K562 (cell line): Measurements from ENCODE around the gene TJP3. TPM values are rescaled to one million over a fixed set of nuclear protein-coding genes. Genes with fewer than 3 reads are reported as not detected.

Source experiments
- ATAC-seq: fragments of 200-7000 bp; cut with Tn5 transposase; 3 replicates; pipeline ENCODE4 v1.9.1; 2020; ENCODE audit warnings: moderate library complexity
- BruUV-seq: library from RNA; stranded (reverse); fragments of 400-500 nt; replicated peaks from 2 replicates; lab custom pipeline; 2021; lab: Mats Ljungman, UMichigan
- CTCF ChIA-PET: fragments of 300-600 bp; formaldehyde crosslinking; extraction: SDS; loops from one replicate; lab custom pipeline; 2021; ENCODE audit warnings: low intra/inter-chr PET ratio; lab: Yijun Ruan, JAX
- POLR2A ChIA-PET: fragments of 300-600, 350-650 bp; sonication (Branson Sonifier 250); formaldehyde crosslinking; extraction: SDS; loops from one replicate; lab custom pipeline; 2021; ENCODE audit warnings: antibody characterized with exemption, inconsistent platforms; lab: Yijun Ruan, JAX
- DNase-seq, 4 experiments: peaks; one replicate each; pipeline versions ENCODE4 v3.0.0 to v3.0.0-alpha.2; 2011 to 2018; ENCODE audit warnings: low spot score in 3 of 4, mixed read lengths in 3 of 4; ENCODE audit errors: extremely low read depth in 1 of 4
- FAIRE-seq: peaks from 2 replicates; lab custom pipeline; 2011; peaks lifted over from hg19 to GRCh38; lab: Jason Lieb, UNC
- H2AFZ ChIP-seq: 2 replicates; pipeline ENCODE4 v1.6.0; 2011; ENCODE audit warnings: low read depth, low read length, control low read depth, inconsistent platforms
- H3K27ac ChIP-seq: fragments of 200-600 bp; 3 replicates; pipeline ENCODE4 v1.8.0; 2011; ENCODE audit warnings: low read depth, mild to moderate bottlenecking, control low read depth, inconsistent platforms, low read length, moderate library complexity, mixed read lengths; ENCODE audit errors: extremely low read depth
- H3K27me3 ChIP-seq, 2 experiments: fragments of 300-600 bp in 1 of 2; 2 replicates in 1 of 2; 3 replicates in 1 of 2; pipeline versions ENCODE4 v1.6.0 to v1.8.0; 2011; ENCODE audit warnings: inconsistent platforms in 2 of 2, low read length in 2 of 2, mild to moderate bottlenecking in 1 of 2, mixed read lengths in 1 of 2, moderate library complexity in 1 of 2; ENCODE audit not compliant: control insufficient read depth in 2 of 2, insufficient read depth in 2 of 2
- H3K36me3 ChIP-seq: fragments of 300-600 bp; 3 replicates; pipeline ENCODE4 v1.8.0; 2011; ENCODE audit warnings: mild to moderate bottlenecking, low read length, inconsistent platforms; ENCODE audit not compliant: control insufficient read depth, insufficient read depth
- H3K4me1 ChIP-seq, 2 experiments: fragments of 200-600 bp in 1 of 2; replicated peaks in 1 of 2; 2 replicates in 1 of 2; 3 replicates in 1 of 2; pipeline versions ENCODE4 v1.5.1 to v1.8.0; 2011; ENCODE audit warnings: inconsistent platforms in 2 of 2, low read length in 2 of 2, mild to moderate bottlenecking in 1 of 2, mixed read lengths in 1 of 2, moderate library complexity in 1 of 2; ENCODE audit not compliant: control insufficient read depth in 2 of 2, insufficient read depth in 2 of 2
- H3K4me2 ChIP-seq: 2 replicates; pipeline ENCODE4 v1.6.1; 2011; ENCODE audit warnings: low read length, control low read depth, inconsistent platforms, mixed read lengths; ENCODE audit not compliant: insufficient read depth
- H3K4me3 ChIP-seq: fragments of 200-600 bp; sonication (generic), shearing (Covaris generic); 2 replicates; pipeline ENCODE4 v1.5.1; 2016; ENCODE audit warnings: control low read depth, inconsistent platforms
- H3K79me2 ChIP-seq: fragments of 200-600 bp; 3 replicates; pipeline ENCODE4 v1.8.0; 2011; ENCODE audit warnings: low read length, inconsistent platforms; ENCODE audit not compliant: control insufficient read depth, insufficient read depth
- H3K9ac ChIP-seq, 2 experiments: 2 replicates each; pipeline versions ENCODE4 v1.6.0 to v1.6.1; 2011; ENCODE audit warnings: low read depth in 2 of 2, low read length in 2 of 2, control low read depth in 1 of 2, inconsistent platforms in 1 of 2, mild to moderate bottlenecking in 1 of 2, mixed read lengths in 1 of 2; ENCODE audit not compliant: insufficient read depth in 1 of 2
- H3K9me1 ChIP-seq: one replicate; pipeline ENCODE4 v1.6.0; 2011; ENCODE audit warnings: inconsistent platforms, mild to moderate bottlenecking, low read length, moderate library complexity; ENCODE audit not compliant: control insufficient read depth, insufficient read depth
- H3K9me3 ChIP-seq: replicated peaks from 2 replicates; pipeline ENCODE4 v1.5.1; 2011; ENCODE audit warnings: low read depth, low read length, inconsistent platforms; ENCODE audit not compliant: control insufficient read depth, insufficient read depth
- H4K20me1 ChIP-seq: replicated peaks from 2 replicates; pipeline ENCODE4 v1.6.1; 2011; ENCODE audit warnings: low read length, inconsistent platforms, mixed read lengths; ENCODE audit not compliant: control insufficient read depth, insufficient read depth
- BRD9 ChIP-seq: fragments of 450-650 bp; IDR thresholded peaks from 2 replicates; pipeline ENCODE4 v1.6.1; 2018; ENCODE audit warnings: low read depth; ENCODE audit not compliant: partially characterized antibody
- CAMTA2 ChIP-seq: fragments of 250-450 bp; sonication (Bioruptor Pico); conservative IDR thresholded peaks from 2 replicates; pipeline ENCODE4 v1.5.1; 2022
- FOSL1 ChIP-seq: fragments of 200-800 bp; sonication (Bioruptor generic); conservative IDR thresholded peaks from 2 replicates; pipeline ENCODE4 v1.6.1; 2016; ENCODE audit warnings: missing genetic modification characterization, missing compliant biosample characterization
- HDAC1 ChIP-seq, 2 experiments: fragments of 450-650 bp; IDR thresholded peaks; 2 replicates each; pipeline ENCODE4 v1.6.1; 2016 to 2017; ENCODE audit warnings: inconsistent platforms in 1 of 2, mild to moderate bottlenecking in 1 of 2, moderate library complexity in 1 of 2
- HLTF ChIP-seq: fragments of 450-650 bp; IDR thresholded peaks from 2 replicates; pipeline ENCODE4 v1.6.1; 2016
- KDM4B ChIP-seq, 2 experiments: fragments of 450-650 bp in 1 of 2; sonication (generic) in 1 of 2; IDR thresholded peaks; 2 replicates each; pipeline ENCODE4 v1.6.1; 2016 to 2017; ENCODE audit warnings: borderline replicate concordance in 2 of 2, antibody characterized with exemption in 1 of 2, low read depth in 1 of 2, mild to moderate bottlenecking in 1 of 2
- NCOA4 ChIP-seq: fragments of 450-650 bp; IDR thresholded peaks from 2 replicates; pipeline ENCODE4 v1.6.1; 2018; ENCODE audit warnings: mild to moderate bottlenecking; ENCODE audit not compliant: partially characterized antibody
- NFE2L1 ChIP-seq: fragments of 450-650 bp; IDR thresholded peaks from 2 replicates; pipeline ENCODE4 v1.6.1; 2016; ENCODE audit warnings: missing genetic modification characterization, low read depth, mild to moderate bottlenecking, missing compliant biosample characterization, moderate library complexity, borderline replicate concordance
- PCBP1 ChIP-seq: fragments of 200-400 bp; formaldehyde crosslinking; IDR thresholded peaks from 2 replicates; pipeline ENCODE4 v1.6.1; 2018; ENCODE audit warnings: mild to moderate bottlenecking, low read depth, low read length; ENCODE audit not compliant: poor library complexity, severe bottlenecking
- PHTF2 ChIP-seq: fragments of 250-450 bp; sonication (Bioruptor Pico); IDR thresholded peaks from 2 replicates; pipeline ENCODE4 v1.5.0; 2021; ENCODE audit warnings: mild to moderate bottlenecking
- POLR2B ChIP-seq: fragments of 450-650 bp; IDR thresholded peaks from 2 replicates; pipeline ENCODE4 v1.6.1; 2018; ENCODE audit warnings: low read depth; ENCODE audit not compliant: partially characterized antibody
- POLR2G ChIP-seq: fragments of 200-400 bp; formaldehyde crosslinking; IDR thresholded peaks from 2 replicates; pipeline ENCODE4 v1.6.1; 2017; ENCODE audit warnings: low read depth, mild to moderate bottlenecking, antibody characterized with exemption, low read length, moderate library complexity
- RFX5 ChIP-seq: IDR thresholded peaks from 2 replicates; pipeline ENCODE4 v1.6.1; 2011; ENCODE audit warnings: low read depth, mild to moderate bottlenecking, improper control_type of control experiment, low read length
- SMAD4 ChIP-seq: fragments of 250-450 bp; sonication (Bioruptor Pico); conservative IDR thresholded peaks from 2 replicates; pipeline ENCODE4 v1.8.0; 2021; ENCODE audit warnings: inconsistent platforms, mild to moderate bottlenecking, moderate library complexity
- TFAM ChIP-seq: fragments of 250-450 bp; sonication (Bioruptor Pico); conservative IDR thresholded peaks from 2 replicates; pipeline ENCODE4 v1.5.0; 2021; ENCODE audit warnings: mild to moderate bottlenecking, moderate library complexity
- TGIF2 ChIP-seq: sonication (generic); formaldehyde crosslinking; IDR thresholded peaks from 2 replicates; pipeline ENCODE4 v1.8.1; 2022; ENCODE audit warnings: mild to moderate bottlenecking, missing genetic modification reagents, moderate library complexity
- ZBTB7A ChIP-seq: IDR thresholded peaks from 2 replicates; pipeline ENCODE4 v1.6.1; 2011; ENCODE audit warnings: low read depth, mild to moderate bottlenecking, low read length, moderate library complexity, borderline replicate concordance; ENCODE audit not compliant: control insufficient read depth
- ZNF274 ChIP-seq: IDR thresholded peaks from 2 replicates; pipeline ENCODE4 v1.6.1; 2011; ENCODE audit warnings: low read depth, mild to moderate bottlenecking, low read length, moderate library complexity, borderline replicate concordance
- ZNF707 ChIP-seq: fragments of 250-450 bp; sonication (Bioruptor Pico); conservative IDR thresholded peaks from 2 replicates; pipeline ENCODE4 v1.8.0; 2022; ENCODE audit warnings: inconsistent platforms, mild to moderate bottlenecking, moderate library complexity
- WGBS: fragments of 100-300 bp; shearing (Covaris generic); methylation state at CpG from one replicate; pipeline ENCODE4 v1.1.6; 2016; ENCODE audit warnings: low coverage, mixed read lengths; ENCODE audit not compliant: insufficient coverage; ENCODE audit errors: missing lambda C conversion rate; 5-methylcytosine and 5-hydroxymethylcytosine counted together
- in situ Hi-C: fragments of 300-500 bp; cut with MboI; formaldehyde crosslinking; loops from 4 replicates; pipeline ENCODE4 v1.15.0; 2018; ENCODE audit warnings: inconsistent platforms, mixed read lengths
- intact Hi-C: fragments of 100-400 bp; cut with micrococcal nuclease; formaldehyde crosslinking; loops from 2 replicates; pipeline ENCODE4 v1.14.2; 2022
- polyA plus RNA-seq, 8 experiments: library from polyadenylated mRNA; depleted of rRNA in 4 of 8; stranded (reverse) in 5 of 8; unstranded in 3 of 8; fragments of >200 nt; fragmentation: Nextera tagmentation in 2 of 8; fragmentation: Illumina TruSeq in 1 of 8; extraction: Ambion mirVana in 2 of 8; extraction: Trizol in 1 of 8; gene quantifications; 2 replicates each; pipeline versions ENCODE4 v1.2.1 to v1.2.3, GENCODE V29; 2011 to 2014; ENCODE audit warnings: inconsistent platforms in 1 of 8, missing spikeins in 1 of 8
- total RNA-seq, 7 experiments: library from RNA; depleted of rRNA in 6 of 7; stranded (reverse); fragments of >200 nt in 6 of 7; fragmentation: Illumina TruSeq in 2 of 7; extraction: Trizol in 2 of 7; gene quantifications; 2 replicates each; pipeline versions ENCODE4 v1.2.1 to v1.2.3, GENCODE V29; 2011 to 2021; ENCODE audit warnings: low replicate concordance in 1 of 7
- TF ChIP-seq, protein P1 (sequence below): sonication (generic); formaldehyde crosslinking; IDR thresholded peaks from 2 replicates; pipeline ENCODE4 v1.5.0; 2020; ENCODE audit warnings: missing genetic modification reagents
- TF ChIP-seq, protein P2 (sequence below): IDR thresholded peaks from 2 replicates; pipeline ENCODE4 v1.6.1; 2011; ENCODE audit not compliant: insufficient read length; ENCODE audit errors: extremely low read depth

TJP3 gene
- total and polyA plus RNA-seq, 9 of the 15 experiments (the other 6 are each of a cell fraction or from before 2014, with no cell fraction given): 0.11 to 2.4 (median 0.57) TPM; not detected in 1

- peak in 3 of 4 experiments; percentile 40 to 62 (median 54) for DNase-seq
- Histone ChIP-seq H3K9me3 (peaks cover 20% of the 10 kb centered on the region), H3K4me3 (no peak overlapping the region), H3K9me1 (no peaks in the 10 kb centered on the region), H3K27ac (no peak overlapping the region), H3K27me3 (no peaks in the 10 kb centered on the region), H2AFZ (no peak overlapping the region), H3K36me3 (peaks cover 20% of the 10 kb centered on the region; the same call in 2 of the 3 replicates), H3K4me1 (peaks cover 0 to 36% of the 10 kb centered on the region in 2 experiments; a peak in 3 of 5 replicates), H3K9ac (no peak overlapping the region), H3K4me2 (no peak overlapping the region), H3K79me2 (no peaks in the 10 kb centered on the region), H4K20me1 (no peaks in the 10 kb centered on the region)
- ChIA-PET CTCF (no interaction called here), POLR2A (interaction anchor here (0.5 to 1.6 kb wide), 6 partner anchors 10 to 1192 kb away, joined by 3 to 7 read pairs (median 3); partner anchors contain the start of gene EEF2)
- 53% methylated on average over 31 of the region's 44 CpGs for WGBS
- in situ Hi-C loops (no loop called here), intact Hi-C loops (no loop called here)
- ATAC-seq: peak; percentile 55
- no TSS peak for BruUV-seq
- no peak for FAIRE-seq
- TF ChIP-seq CAMTA2 (CRISPR knock-in tag) (no peak), TGIF2 (CRISPR knock-in tag) (no peak), FOSL1 (tag) (no peak), POLR2G (peak; percentile 60), PHTF2 (CRISPR knock-in tag) (no peak), NCOA4 (no peak), BRD9 (no peak), NFE2L1 (no peak), POLR2B (no peak), TFAM (CRISPR knock-in tag) (no peak), ZNF274 (no peak), KDM4B (IDR thresholded peaks at IDR 0.05; ENCODE audit: borderline replicate concordance in 2 of 2, low read depth in 1 of 2) (no peak), SMAD4 (no peak), HDAC1 (IDR thresholded peaks at IDR 0.05) (no peak), RFX5 (no peak), ZBTB7A (peak; percentile 55; the same call in 1 of the 2 replicates), ZNF707 (CRISPR knock-in tag) (no peak), HLTF (no peak), PCBP1 (peak; percentile 32)
- TF ChIP-seq, protein P1, sequence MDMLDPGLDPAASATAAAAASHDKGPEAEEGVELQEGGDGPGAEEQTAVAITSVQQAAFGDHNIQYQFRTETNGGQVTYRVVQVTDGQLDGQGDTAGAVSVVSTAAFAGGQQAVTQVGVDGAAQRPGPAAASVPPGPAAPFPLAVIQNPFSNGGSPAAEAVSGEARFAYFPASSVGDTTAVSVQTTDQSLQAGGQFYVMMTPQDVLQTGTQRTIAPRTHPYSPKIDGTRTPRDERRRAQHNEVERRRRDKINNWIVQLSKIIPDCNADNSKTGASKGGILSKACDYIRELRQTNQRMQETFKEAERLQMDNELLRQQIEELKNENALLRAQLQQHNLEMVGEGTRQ (CRISPR knock-in tag): peak; percentile 59
- TF ChIP-seq, protein P2, sequence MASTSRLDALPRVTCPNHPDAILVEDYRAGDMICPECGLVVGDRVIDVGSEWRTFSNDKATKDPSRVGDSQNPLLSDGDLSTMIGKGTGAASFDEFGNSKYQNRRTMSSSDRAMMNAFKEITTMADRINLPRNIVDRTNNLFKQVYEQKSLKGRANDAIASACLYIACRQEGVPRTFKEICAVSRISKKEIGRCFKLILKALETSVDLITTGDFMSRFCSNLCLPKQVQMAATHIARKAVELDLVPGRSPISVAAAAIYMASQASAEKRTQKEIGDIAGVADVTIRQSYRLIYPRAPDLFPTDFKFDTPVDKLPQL: no peak
These were observed 70.9 kb downstream of the TJP3 start for GRCh38 chr19:3778899-3779723.
